Progenitor cell of endocrine pancreas (in vitro differentiated cells): ENCODE data around the gene UTP25. TPM values are rescaled to one million over a fixed set of nuclear protein-coding genes. Genes with fewer than 3 reads are reported as not detected.

Source experiments
- DNase-seq: peaks from one replicate; pipeline ENCODE4 v3.0.0; 2021; ENCODE audit warnings: low spot score; ENCODE audit not compliant: unreplicated experiment
- H3K27ac Mint-ChIP-seq: 2 replicates; pipeline ENCODE4 v1.8.0; 2021; ENCODE audit warnings: mild to moderate bottlenecking, moderate library complexity, mixed read lengths
- H3K27me3 Mint-ChIP-seq: 2 replicates; pipeline ENCODE4 v1.8.0; 2021; ENCODE audit warnings: mixed read lengths
- H3K36me3 Mint-ChIP-seq: 2 replicates; pipeline ENCODE4 v1.8.0; 2022; ENCODE audit warnings: mixed read lengths; ENCODE audit not compliant: insufficient read depth
- H3K4me1 Mint-ChIP-seq: 2 replicates; pipeline ENCODE4 v1.8.0; 2021; ENCODE audit warnings: low read depth, mixed read lengths
- H3K4me3 Mint-ChIP-seq: 2 replicates; pipeline ENCODE4 v1.8.0; 2021; ENCODE audit warnings: low read depth, mild to moderate bottlenecking, moderate library complexity, mixed read lengths
- H3K9me3 Mint-ChIP-seq: 2 replicates; pipeline ENCODE4 v1.8.0; 2021; ENCODE audit warnings: low read depth, mixed read lengths
- total RNA-seq: library from RNA; stranded (reverse); gene quantifications from 2 replicates; pipeline ENCODE4 v1.2.1, GENCODE V29; 2021
- TF ChIP-seq, protein P1 (sequence below): fragments of 200-600 bp; sonication (generic); IDR thresholded peaks from one replicate; pipeline ENCODE4 v1.5.0; 2021; ENCODE audit warnings: antibody characterized with exemption, mild to moderate bottlenecking; ENCODE audit not compliant: unreplicated experiment

The UTP25 gene
- total RNA-seq, 1 donor from 2014 or later: 7.8 TPM

DNA sequence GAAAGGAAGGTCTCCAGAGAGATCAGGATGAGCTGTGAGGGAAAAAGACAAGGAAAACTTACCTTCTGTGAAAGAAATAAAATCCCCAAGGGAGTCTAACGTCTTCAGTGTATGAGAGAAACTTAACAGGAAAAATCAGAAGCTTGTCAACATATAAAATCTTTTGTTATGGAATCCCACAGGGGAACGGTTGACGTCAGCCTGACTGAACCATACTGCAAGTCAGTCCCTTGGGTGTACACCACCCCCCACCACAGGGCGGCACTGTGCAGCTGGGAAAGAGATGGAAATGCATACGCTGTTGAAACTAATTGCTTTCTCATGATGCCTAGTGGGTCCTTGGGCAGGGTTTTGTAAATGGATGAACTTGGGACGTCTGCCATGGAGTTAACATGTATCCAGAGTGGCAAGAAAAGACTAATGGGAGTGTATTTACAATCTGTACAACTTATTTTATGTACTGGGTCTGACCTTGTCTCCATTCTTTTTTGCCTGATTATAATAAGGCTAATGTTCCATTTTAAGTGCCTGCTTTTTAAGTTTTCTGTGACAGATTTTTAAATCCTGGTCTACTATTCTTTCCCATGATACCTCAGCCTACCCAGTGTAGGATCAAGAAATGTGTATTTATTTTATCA, 22.7 kb downstream of the UTP25 start:
- Mint-ChIP-seq H3K4me3 (no peak overlapping the region), H3K36me3 (peaks cover 5% of the 10 kb centered on the region), H3K27me3 (no peaks in the 10 kb centered on the region), H3K9me3 (no peaks in the 10 kb centered on the region), H3K27ac (no peak overlapping the region), H3K4me1 (no peaks in the 10 kb centered on the region)
- TF ChIP-seq, protein P1, sequence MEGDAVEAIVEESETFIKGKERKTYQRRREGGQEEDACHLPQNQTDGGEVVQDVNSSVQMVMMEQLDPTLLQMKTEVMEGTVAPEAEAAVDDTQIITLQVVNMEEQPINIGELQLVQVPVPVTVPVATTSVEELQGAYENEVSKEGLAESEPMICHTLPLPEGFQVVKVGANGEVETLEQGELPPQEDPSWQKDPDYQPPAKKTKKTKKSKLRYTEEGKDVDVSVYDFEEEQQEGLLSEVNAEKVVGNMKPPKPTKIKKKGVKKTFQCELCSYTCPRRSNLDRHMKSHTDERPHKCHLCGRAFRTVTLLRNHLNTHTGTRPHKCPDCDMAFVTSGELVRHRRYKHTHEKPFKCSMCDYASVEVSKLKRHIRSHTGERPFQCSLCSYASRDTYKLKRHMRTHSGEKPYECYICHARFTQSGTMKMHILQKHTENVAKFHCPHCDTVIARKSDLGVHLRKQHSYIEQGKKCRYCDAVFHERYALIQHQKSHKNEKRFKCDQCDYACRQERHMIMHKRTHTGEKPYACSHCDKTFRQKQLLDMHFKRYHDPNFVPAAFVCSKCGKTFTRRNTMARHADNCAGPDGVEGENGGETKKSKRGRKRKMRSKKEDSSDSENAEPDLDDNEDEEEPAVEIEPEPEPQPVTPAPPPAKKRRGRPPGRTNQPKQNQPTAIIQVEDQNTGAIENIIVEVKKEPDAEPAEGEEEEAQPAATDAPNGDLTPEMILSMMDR: peak; percentile 70
- peak; percentile 28 for DNase-seq

DNA sequence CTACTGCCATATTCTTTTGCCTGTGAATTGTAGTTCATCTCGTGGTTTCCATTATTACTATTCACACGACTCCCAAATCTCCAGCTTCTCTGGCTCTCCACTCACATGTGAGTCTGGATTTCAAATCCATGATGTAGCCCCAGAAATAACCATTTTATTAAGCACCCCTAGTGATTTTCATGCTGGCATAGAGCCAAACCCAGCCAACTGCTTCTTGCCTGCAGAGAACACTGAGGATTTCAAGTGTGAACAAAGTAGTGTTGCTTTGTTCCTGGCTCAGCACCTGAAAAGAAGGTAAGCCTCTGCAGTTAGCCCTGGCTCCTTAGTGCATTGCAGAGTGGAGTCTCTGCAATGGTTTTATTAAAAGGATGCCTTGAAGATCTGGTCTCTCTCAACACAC, 25.9 kb downstream of the UTP25 start:
- TF ChIP-seq, protein P1: no peak
- H3K4me1 Mint-ChIP-seq: no peaks in the 10 kb centered on the region
- H3K27ac Mint-ChIP-seq: no peak overlapping the region
- no peaks in the 10 kb centered on the region for H3K27me3 Mint-ChIP-seq
- no peaks in the 10 kb centered on the region for H3K9me3 Mint-ChIP-seq
- no peak overlapping the region for H3K4me3 Mint-ChIP-seq
- H3K36me3 Mint-ChIP-seq: peaks cover 3% of the 10 kb centered on the region
- no peak for DNase-seq

DNA sequence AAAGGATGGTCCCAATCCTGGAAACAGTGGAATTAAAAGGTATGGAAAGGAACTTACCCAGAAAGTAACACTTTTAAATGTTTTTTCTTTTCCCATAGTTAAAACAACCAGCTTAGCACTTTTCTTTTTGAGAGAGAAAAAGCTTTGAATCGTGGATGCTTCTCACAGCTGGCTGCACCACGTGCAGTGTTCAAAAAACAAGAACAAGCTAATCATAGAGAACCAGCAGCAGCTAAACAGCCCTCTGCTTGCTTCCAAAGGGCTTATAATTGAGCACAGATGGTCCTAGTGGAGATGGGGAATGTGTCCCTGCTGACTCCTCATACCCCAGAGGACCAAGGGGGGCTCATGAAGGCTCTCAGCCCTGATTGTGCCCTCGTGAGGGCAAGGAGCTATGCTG, 26.4 kb downstream of the UTP25 start:
- no peak for DNase-seq
- Mint-ChIP-seq H3K36me3 (peaks cover 3% of the 10 kb centered on the region), H3K9me3 (no peaks in the 10 kb centered on the region), H3K27me3 (no peaks in the 10 kb centered on the region), H3K4me1 (no peaks in the 10 kb centered on the region), H3K4me3 (no peak overlapping the region), H3K27ac (no peak overlapping the region)
- TF ChIP-seq, protein P1: no peak

DNA sequence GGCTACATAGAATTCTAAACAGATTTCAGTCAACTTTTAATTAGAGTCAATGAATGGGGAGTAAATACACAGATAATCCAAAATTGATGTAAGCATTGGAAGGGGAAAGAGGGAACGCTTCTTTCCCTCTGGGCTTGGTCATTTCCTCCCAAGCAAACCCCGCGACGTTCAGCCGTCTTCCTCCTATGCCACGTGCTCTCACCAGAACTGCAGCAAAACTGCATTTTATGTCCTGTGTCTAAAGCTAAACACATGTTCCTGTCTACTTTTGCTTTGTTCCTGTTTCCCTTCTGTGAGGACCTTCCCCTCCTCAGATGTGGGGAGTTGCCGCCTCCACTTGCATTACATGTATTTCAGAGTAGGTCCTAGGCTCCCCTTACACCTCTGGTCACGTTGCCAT, 27.2 kb downstream of the UTP25 start:
- no peak overlapping the region for H3K27ac Mint-ChIP-seq
- H3K36me3 Mint-ChIP-seq: peaks cover 3% of the 10 kb centered on the region
- no peaks in the 10 kb centered on the region for H3K9me3 Mint-ChIP-seq
- TF ChIP-seq, protein P1: no peak
- no peak for DNase-seq
- H3K27me3 Mint-ChIP-seq: no peaks in the 10 kb centered on the region
- H3K4me1 Mint-ChIP-seq: no peaks in the 10 kb centered on the region
- H3K4me3 Mint-ChIP-seq: no peak overlapping the region

DNA sequence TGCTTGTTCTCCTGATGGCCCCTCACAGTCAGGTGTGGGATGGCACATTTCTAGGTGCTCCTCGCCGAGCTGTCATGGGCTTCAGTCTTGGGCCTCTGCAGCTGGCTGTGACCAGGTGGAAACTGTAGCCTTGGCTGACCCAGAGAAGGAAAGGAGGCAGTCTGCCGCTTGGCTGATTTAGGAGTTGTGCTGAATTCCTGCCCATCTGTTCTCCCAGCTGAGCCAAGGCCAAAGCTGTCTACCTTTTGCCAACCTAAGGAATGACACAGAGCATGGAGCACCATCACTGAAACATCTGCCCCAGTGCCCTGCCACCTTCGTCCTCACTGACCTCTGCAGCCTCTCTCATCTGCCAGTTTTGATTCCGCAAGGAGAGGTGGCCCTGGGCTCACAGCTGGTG, 27.9 kb downstream of the UTP25 start:
- DNase-seq: no peak
- Mint-ChIP-seq H3K27ac (no peak overlapping the region), H3K4me1 (no peaks in the 10 kb centered on the region), H3K27me3 (no peaks in the 10 kb centered on the region), H3K36me3 (peaks cover 3% of the 10 kb centered on the region), H3K4me3 (no peak overlapping the region), H3K9me3 (no peaks in the 10 kb centered on the region)
- TF ChIP-seq, protein P1: no peak
